Measurements from ENCODE around the gene RPN2. TPM values are rescaled to one million over a fixed set of nuclear protein-coding genes. Genes with fewer than 3 reads are reported as not detected.
A peak's percentile ranks its signal among the peaks of the same experiment; 100 is the strongest.
"Not testable (repeated sequence)": the region's sequence is repeated elsewhere in the genome, so short reads cannot be mapped to it uniquely, and the experiment has no call there.

RPN2 gene
- total RNA-seq: 247 and 405 TPM in 2 replicates

DNA sequence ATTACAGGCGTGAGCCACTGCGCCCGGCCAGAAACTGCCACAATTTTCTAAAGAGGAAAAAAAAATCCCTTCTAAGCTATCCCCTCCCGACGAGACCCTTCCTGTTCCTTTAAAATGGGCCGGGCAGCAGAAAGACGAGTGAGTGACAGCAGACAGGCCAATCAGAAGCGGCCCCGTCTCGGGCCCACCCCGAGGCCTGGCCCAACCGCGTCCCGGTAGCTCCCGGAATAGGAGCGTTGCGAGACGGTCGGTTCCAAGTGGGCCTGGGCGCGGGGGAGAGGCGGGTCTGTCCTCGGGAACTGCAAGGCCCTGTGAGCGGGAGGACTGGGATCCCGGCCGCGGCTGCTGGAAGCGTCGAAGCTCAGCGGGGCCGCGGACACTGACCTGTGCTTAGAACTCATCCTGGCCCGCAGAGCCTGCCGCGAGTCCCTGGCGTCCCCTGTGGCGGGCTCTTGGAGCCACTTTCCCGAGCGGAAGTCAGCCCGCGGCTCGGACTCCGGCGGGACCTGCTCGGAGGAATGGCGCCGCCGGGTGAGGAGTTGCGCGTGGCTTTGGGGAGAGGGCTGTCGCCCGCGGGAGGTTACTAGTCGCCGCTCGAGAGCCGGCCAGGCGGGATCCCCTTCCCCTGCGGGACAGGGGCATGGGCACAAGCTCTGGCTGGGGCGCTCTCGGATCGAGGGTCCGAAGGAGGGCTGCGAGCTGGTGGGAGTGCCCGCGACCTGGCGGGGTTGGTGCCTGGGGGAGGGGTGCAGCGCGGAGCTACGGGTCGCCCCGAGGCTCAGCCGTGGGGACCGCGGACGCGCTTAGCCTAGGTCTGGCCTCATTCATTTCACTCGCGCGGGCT, at the start of gene RPN2, which contains the start of gene MROH8:
Gene RPN2, plus strand, starts transcription at position 492 of the 844 bp plus-strand sequence. Its CDS starts 27 bp downstream, at position 519.
Gene MROH8, minus strand, starts transcription at position 710 of the 844 bp plus-strand sequence.
- DNase-seq: peak; percentile 98

DNA sequence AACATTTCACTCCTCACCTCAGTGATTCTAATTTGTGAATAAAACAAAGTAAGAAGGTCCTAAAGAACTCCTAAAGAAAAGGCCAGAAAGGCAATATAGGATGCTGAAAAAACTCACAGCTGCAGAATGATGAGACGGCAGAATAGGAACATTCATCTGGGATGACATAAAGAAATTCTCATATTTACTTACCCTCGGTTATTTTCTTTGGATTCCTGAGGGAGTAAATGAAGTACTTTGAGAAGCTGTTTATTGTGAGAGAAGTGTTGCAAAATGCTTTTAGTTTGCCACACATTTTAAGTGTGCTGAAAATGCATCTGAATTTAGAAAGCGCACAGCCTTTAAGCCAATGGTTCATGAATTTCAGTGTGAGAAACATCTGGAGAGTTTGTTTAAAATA, 47.6 kb upstream of the RPN2 start:
- no peak for DNase-seq

DNA sequence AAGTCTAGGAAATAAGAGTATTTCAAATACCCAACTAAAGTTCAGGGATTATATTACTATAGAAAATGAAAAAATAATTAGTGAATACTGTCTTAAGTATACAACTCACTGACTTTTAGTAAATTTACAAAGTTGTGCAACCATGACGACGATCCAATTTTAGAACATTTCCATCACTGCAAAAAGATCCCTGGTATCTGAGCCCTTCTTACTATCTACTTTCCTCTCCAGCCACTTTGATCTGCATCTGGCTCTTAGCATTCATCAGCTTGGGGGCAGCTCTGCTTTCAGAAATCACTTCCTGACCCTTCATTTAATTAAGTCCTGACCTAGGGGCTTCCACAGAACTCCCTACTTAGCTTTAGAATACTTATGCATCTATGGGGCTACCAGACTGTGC, 45.2 kb upstream of the RPN2 start:
- no peak for DNase-seq

DNA sequence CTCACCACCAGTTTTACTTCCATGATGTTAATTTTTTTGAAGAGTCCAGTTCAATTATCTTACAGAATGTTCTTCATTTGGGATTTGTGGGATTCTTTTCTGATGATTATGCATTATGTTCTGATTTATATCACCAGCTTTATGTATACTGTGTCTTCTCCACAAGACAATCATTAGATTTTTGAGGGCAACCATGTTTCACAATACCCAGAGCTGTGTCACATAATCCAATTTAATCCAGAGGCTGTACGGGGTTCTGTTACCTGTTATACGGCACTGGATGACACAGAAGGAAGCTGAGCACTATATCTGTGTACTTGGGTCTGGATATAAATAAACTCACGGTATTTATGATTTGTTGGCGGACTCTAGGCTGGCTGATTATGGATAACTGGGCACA, 41.6 kb upstream of the RPN2 start:
- DNase-seq: no peak

DNA sequence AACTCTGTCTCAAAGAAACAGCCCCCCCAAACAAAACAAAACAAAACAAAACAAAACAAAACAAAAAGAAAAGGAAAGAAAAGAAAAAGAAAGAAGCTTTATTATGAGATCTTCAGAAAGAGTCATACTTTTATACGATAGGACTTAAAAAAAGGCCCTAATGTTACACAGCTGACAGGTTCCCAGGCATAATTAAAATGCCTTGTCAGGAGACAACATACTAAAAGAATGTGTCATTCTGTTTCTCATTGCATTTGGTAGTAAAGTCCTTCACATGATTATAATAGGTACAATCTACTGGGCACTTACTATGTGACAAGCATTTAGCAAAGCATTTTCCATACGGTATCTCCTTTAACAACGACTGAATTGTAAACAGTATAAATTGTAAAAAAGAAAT, 36.4 kb upstream of the RPN2 start:
- DNase-seq: no peak

DNA sequence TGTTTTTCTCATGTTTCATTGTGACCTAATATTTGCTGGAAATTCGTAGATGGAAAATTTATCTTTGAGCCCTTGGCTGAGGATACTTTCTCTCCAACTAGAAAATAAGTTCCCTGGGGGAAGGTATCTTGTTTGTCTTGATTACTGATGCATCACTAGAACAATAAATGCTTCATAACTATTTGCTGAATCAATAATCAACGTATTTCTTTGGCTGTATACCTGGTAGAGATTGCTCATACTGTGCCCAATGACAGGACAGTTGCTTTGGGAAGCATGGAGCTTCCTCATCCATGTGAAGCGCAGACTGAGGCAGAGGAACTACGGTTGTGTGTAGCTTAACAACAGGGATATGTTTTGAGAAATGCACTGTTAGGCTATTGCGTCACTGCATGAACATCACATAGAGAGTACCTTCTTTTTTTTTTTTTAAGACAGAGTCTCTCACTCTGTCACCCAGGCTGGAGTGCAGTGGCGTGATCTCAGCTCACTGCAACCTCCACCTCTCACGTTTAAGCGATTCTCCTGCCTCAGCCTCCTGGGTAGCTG, 34.2 kb upstream of the RPN2 start:
- DNase-seq: no peak

DNA sequence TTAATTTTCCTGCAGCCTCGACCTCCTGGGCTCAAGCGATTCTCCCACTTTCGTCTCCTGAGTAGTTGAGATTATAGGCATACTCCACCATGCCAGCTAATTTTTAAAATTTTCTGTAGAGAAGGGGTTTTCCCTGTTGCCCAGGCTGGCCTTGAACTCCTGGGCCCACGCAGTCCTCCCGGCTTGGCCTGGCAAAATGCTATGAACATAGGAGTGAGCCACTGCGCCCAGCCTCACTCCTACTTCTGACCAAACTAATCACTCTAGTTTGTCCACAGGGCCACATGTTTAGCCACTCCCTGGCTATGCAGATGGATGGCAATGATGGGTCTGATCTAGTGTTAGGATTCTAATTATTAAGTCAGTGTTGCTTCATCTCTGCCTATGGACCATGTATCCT, 31.9 kb upstream of the RPN2 start:
- DNase-seq: no peak

DNA sequence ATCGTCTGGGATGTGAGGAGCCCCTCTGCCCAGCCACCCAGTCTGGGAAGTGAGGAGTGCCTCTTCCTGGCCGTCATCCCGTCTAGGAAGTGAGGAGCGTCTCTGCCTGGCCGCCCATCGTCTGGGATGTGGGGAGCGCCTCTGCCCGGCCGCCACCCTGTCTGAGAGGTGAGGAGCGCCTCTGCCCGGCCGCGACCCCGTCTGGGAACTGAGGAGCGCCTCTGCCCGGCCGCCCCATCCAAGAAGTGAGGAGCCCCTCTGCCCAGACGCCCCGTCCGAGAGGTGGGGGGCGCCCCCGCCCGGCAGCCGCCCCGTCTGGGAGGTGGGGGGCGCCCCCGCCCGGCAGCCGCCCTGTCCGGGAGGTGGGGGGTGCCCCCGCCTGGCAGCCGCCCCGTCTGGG, 28.3 kb upstream of the RPN2 start:
- DNase-seq: not testable (repeated sequence)

DNA sequence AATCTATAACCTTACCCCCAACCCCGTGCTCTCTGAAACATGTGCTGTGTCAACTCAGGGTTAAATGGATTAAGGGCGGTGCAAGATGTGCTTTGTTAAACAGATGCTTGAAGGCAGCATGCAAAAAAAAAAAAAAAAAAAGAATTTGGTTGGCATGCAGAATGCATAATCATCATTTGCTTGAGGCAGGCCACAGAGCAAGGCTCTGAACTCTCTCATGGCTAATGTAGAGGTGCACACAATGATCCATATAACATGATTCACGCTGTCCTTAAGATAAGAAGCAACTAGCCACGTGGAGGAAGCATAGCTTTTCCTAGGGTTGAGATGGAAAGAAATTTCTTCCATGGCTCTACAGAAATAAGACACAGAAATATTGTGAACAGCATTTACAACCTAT, 27.6 kb upstream of the RPN2 start:
- DNase-seq: no peak

DNA sequence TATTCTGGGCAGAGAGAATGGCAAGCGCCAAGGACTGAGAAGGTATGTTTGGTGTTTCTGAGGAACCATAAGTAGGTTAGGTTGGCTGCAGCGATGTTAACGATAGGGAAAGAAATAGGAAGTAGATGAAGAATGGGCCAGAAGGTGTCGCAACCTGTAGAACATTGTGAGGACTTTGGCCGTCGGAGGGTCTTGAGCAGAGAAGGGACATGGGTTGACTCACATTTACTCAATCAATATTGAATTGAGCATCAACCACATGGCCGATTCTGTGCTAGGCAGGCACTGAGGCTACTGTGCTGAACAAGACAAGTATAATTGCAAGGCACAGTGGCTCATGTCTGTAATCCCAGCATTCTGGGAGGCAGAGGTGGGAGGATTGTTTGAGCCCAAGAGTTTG, 26.8 kb upstream of the RPN2 start:
- no peak for DNase-seq

DNA sequence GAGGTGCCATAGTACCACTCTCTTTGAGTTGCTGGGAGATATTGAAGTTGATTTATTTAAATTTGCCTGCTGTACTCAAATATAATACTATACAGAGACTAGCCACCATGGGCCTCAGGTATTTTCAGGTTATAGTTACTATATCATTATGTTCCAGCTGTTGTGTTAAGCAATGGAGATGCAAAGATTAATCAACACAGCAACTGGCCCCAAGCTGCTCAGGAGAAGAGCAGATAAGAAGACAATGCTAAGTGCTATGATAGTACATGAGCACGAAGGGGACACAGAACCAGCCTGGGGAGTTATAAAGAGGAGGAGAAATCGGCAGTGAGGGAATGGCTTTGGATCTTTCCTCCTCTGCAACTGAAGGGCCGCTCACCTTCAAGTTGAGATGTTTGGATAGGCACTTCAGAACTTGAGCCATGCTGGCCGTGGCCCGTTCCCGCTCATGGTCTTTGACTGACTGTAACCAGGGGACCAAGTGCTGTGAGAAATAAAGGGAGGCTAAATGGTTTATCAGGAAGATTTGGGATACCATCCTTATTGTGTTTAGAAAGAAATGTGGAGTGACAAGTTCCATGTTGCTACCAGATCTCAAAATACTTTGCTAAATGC, 24.3 kb upstream of the RPN2 start:
- no peak for DNase-seq

DNA sequence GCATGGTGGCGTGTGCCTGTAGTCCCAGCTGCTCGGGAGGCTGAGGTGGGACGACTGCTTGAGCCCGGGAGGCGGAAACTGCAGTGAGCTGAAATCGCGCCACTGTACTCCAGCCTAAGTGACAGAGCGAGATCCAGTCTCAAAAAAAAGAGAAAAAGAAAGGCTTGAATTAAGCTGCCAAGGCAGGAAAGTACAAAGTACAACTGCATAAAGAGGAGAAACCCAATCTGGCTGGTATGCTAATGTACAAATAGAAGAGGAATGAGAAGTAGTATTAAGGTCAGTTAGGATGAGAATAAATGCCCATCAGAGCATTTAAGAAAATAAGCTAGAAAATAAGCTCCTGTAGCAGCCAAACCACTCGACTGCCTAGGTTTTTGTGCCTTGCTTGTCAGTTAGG, 23.1 kb upstream of the RPN2 start:
- DNase-seq: no peak

DNA sequence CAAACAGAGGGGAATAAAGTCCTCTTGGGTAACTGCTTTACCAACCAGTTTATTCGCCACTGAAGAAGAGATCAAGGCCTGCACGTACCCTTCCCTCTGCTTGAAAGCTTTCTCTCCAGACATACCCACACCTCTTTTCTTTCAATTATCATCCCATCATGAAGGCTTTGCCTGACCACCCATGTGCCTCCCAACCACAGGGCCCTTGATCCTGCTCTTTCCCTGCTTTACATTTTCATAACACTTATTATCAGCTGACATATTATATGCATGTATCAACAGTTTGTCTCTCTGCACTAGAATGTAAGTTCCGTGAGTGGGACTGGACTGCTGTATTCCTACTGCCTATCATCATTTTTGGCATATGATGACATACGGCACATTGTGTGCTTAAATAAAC, 20.9 kb upstream of the RPN2 start:
- DNase-seq: no peak

DNA sequence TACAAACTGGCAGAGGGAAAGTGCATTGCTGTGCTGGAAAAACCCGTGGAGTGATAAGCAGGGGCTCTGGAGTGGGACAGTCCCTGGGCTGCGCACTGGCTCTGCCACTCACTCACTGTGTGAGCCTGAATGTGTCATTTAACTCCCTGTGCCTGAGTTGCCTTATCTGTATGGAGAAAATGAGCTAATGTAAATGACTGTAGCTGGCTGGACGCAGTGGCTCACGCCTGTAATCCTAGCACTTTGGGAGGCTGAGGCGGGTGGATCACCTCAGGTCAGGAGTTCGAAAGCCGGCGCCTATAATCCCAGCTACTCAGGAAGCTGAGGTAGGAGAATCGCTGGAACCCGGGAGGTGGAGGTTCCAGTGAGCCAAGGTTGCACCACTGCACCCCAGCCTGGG, 18.4 kb upstream of the RPN2 start:
- no peak for DNase-seq

DNA sequence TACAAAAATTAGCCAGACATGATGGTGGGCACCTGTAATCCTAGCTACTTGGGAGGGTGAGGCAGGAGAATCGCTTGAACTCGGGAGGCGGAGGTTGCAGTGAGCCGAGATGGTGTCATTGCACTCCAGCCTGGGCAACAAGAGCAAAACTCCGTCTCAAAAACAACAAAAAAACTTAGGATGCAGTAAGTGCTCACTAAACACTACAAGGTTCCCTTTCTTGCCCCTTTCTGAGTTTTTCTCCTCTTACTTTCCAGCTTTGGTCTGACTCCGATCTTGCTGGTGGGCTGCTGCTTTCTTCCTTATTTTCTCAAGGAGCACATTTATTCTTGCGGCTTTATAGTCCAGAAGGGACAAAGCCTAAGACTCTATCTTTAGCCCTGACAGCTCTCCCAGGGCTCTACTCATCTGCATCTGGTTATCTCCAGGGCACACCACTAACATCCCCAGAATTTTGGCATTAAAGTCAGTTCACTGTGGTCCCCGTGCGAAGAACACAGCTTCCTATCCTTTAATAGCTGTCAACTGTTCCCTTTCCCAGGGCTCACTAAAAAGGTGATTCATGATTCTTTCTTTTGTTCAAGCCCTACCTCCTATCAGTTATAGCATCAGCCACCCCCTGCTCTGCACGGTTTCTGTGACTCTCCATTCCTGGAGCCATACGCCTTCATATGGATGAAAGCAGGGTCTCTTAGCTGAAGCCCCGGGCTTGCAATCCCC, 17.1 kb upstream of the RPN2 start:
- no peak for DNase-seq

DNA sequence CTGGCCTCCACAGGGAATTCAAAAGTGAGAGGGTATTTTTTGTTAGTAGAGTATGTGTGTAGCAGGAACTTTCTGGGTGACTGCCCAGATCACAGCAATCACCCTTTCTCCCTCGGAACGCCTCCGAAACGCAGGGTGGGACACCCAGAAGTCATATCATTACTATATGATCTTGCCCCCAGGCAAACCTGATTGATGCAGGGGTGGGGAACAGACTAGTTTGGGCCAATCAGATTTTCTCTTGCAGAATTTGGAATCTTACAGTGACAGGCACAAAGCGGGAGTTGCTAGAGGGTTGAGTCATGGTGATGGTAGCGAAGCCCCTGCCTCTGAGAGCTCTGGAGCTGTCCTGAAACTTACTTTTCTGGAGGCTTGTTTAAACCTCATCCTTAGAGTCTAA, 16.5 kb upstream of the RPN2 start:
- DNase-seq: no peak

DNA sequence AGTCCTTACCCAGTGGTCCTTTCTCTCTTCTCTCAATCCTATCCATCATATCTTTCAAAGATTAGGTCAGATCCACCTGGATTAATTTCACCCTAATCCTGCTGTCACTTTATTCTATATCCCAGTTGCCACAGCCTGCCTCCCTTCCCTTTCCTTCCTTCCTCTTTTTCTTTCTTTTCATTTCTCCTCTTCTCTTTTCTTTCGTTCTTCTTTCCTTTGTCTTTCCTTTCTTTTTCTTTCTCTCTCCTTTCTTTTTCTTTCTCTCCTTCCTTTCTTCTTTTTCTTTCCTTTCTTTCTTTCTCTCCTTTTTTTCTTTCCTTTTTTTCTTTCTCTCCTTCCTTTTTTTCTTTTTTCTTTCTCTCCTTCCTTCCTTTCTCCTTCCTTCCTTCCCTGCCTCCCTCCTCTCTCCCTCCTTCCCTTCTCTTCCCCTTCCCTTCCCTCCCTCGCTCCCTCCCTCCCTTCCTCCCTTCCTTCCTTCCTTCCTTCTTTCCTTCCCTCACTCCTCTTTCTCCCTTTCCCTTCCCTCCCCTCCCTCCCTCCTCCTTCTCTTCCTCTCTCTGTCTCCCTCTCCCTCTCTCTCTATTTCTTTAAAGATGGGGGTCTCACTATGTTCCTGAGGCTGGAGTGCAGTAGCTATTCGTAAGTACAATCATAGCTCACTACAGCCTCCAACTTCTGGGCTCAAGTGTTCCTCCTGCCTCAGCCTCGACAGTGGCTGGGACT, 15.1 kb upstream of the RPN2 start:
- no peak for DNase-seq

DNA sequence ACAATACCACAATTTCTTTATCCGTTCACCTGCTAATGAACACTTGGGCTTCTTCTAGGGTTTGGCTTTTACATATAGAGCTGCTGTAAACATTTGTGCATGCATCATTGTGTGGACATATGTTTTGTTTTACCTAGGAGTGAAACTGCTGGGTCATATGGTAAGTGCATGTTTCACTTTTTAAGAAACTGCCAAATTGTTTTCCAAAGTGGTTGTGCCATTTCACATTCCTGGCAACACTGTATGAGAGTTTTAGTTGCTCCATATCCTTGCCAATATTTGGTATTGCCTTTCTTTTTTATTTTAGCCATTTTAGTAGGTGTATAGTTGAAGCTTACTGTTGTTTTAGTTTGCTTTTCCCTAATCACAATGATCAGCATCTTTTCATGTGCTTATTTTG, 14.1 kb upstream of the RPN2 start:
- DNase-seq: no peak

DNA sequence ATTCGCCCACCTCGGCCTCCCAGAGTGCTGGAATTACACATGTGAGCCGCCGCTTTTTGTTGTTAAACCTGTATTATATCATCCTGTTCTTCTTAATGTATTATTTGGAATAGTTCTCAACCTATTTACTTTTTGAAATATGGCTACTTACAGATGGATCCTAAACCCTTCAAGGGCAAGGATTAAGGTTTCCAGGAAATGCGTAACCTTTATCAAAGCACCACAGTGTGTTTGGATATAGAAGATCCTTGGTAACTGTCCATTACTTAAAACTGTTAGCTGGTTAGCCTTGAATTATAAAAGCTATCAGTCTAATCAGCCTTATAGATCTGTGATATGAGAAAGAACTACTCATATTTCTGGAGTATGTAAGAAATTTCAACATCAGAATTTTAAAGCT, 12.3 kb upstream of the RPN2 start:
- no peak for DNase-seq

DNA sequence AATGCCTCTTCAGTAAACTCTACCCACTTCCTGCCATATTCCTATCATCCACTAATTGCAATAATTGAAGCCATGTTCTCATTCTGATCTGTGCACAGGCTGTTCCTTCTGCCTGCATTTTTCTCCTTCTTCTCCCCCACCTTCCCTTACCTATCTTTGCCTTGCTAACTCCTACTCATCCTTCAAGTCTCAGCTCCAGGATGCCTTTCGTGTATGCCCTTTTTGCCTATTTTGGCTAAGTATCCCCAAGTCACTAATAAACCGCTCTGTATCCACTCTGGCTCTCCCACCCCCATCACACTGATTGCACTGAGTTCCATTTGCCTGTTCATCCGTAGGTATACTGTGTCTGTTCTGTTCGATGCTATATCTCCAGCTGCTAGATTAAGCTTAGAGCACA, 6.3 kb upstream of the RPN2 start:
- no peak for DNase-seq

DNA sequence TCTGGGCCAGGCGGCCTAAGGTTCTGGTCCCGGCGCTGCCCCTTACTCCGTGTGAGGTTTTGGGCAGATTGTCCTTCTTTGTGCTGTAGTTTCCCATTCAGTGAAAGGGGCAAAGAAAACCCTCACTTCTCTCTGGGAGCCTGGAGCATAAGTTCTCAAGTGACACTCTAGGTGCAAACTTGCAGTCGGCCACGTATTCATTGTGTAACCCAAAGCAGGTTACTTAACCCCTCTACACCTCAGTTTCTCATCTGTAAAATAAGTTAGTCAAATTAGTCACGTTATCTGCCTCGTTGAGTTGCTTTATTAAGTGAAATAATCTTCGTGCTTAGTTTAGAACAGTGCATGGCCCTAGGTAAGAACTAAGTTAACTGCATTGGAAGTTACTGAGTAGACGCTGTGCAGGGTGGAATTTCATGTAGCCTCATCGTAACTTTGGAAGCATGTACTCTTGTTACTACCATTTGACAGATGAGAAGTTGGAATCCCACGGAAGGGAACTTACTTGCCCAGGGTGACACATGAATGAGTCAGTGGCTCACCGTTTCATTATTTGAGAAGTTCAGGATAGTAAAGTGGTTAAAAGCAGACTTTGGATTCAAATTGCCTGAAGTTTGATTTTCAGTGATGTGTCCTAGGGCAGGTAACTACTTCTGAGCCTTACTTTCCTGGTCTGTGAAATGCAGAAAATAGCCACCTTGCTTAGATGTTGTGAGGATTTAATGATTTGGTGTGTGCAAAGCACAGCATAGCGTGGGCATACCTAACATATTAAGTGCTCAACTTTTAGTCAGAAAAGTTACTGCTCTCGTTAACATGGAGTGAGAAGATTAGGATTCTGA, 774 bp downstream of the RPN2 start:
- DNase-seq: peak; percentile 43

DNA sequence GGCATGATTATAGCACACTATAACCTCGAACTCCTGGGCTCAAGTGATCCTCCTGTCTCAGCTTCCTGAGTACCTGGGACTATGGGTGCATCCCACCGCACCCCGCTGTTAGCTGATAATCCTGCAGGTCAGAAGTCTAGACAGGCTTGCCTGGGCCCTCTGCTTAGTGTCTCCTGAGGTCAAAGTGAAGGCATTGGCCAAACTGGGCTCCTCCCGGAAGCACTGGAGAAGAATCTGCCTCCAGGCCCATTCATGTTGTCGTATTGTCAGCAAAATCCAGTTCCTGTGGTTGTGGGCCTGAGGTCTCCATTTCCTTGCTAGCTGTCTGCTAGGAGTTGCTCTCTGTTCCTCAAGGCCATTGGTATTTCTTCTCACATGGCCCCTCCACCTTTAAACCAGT, 6.6 kb downstream of the RPN2 start:
- DNase-seq: no peak
